Measurements from ENCODE around the gene TIRAP.
"Not testable (repeated sequence)": the region's sequence is repeated elsewhere in the genome, so short reads cannot be mapped to it uniquely, and the experiment has no call there.

Gene TIRAP

GRCh38 chr11:126290887-126291286, 8.0 kb downstream of the TIRAP start:
- DNase-seq: no peak

DNA sequence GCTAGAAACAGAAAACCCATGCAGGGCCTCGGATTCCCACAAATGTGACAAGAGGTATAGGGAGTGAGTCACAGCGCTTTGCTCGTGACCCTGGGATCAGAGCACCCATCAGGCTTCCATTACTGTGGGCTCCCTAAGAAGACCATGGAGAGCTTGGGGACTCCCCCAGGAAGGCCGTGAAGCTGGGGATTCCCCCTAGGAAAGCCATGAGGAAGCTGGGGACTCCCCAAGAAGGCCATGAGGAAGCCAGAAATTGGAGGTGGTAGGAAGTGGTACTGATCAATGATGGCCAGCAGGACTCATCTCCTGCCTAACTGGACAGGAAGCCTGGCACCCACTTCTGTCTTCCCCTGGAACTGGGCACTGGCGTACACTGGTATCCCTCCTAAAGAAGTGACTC, 10.8 kb downstream of the TIRAP start:
- no peak for DNase-seq

- DNase-seq: no peak
These were observed 14.1 kb downstream of the TIRAP start for GRCh38 chr11:126297004-126297403.

- DNase-seq: peak; percentile 82
These were observed 20.9 kb downstream of the TIRAP start, which contains the start of gene DCPS for GRCh38 chr11:126303623-126304456. Gene DCPS, plus strand, starts transcription at chr11:126304060. Its CDS starts 21 bp downstream, at chr11:126304081.

GRCh38 chr11:126304457-126305075, 21.7 kb downstream of the TIRAP start:
- no peak for DNase-seq

GRCh38 chr11:126305699-126306098, 22.8 kb downstream of the TIRAP start:
- no peak for DNase-seq

GRCh38 chr11:126307706-126308105, 24.8 kb downstream of the TIRAP start:
- DNase-seq: no peak

DNA sequence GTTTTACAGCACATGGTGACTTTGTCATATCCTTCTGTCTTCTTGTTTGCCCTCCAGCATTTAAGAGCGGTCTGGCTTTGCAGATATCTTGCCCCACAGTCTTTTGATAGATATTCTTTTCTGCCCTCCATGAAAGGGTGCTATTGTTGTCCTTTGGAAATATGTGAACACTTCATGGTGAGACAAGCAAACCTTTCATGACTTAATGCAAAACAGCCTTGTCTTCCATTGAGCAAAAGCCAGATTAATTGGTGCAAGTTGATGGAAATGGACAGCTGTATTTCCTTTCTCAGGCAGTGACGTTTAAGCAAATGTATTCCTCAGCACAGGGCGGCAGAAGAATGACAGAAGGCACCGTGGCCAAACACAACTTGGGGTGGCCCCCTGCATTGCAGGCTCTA, 25.4 kb downstream of the TIRAP start:
- DNase-seq: no peak

DNA sequence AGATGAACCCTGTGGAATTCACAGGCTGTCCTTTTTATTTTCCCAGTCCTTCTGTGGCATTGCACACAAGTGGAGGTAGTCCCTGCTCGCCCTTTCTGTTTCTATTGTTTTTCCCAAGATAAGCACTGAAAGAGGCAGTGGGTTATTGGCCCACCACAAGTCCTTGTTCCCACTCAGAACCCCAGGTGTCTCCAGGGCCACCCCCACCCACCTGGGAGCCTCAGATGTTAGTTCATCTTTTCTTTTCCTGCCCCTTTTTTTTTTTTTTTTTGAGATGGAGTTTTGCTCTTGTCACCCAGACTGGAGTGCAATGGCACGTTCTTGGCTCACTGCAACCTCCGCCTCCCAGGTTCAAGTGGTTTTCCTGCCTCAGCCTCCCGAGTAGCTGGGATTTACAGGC, 25.9 kb downstream of the TIRAP start:
- DNase-seq: not testable (repeated sequence)

DNA sequence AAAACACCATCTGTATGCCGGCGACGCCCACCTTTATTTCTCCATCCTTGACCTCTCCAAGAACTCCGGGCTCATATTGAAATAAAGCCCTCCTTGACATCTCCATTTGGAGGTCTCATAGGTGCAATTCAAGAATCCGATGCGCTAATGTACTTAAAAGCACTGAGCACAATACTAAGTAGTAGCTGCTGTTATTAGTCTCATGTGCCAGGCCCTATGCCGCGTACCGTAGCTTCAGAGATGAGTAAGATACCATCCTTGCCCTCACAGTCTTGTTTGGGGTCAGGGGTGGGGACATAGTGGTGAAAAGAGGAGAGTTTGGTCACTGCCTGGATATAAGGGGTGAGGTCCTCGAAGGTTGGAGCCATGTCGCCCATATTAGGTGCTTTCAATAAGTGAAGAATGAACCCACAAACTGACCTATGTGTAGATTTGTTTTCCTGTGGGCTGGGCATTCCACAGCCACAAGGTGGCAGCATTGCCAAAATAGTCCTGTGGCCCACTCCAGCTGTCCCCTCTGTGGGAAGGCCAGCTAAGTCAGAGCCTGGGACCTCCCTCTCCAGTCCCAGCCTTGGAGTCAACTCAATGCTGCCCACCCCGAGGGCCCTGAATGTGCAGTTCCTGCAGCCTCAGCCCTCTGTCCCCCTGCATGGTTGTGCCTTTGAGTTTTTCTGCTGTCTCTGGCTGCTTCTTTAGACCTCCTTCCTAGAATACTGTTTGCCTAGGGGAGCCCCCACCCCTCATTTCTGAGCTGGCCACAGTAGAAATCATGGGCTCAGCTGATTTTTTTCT, 27.5 kb downstream of the TIRAP start:
- peak; percentile 32 for DNase-seq

DNA sequence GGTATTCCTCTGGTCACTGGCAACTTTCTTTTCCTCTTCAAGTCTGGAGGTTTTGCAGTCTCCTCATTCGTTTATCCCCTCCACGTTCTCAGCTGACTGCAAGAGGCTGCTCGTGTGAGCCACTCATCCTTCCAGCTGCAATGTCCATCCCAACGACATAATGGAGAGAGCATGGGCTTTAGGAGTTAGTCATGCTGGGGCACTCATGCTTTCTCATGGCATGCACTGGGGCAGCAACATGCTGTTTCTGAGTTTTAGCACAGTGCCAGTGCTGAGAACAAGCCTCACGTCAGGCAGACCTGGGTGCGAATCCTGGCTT, 28.1 kb downstream of the TIRAP start:
- no peak for DNase-seq

- DNase-seq: no peak
These were observed 28.8 kb downstream of the TIRAP start for GRCh38 chr11:126311401-126312291.

DNA sequence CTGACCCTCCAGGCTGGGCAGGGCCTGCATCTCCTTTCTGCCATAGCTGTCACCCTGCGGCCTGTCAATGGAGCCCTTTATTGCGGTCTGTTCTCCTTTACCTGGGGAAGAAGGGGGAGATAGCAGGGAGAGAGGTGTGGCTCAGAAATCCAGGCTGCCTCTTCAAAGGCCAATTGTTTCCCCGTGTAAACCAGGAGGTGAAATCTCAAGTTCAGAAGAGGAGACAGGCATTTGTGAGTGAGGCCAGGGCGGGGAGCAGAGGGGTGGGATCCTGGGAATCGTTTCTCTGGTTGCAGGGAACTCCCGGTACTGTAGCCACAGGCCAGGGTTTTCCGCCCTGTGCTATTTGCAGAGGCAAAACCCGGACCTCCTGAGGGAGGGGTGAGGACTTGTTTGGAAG, 30.1 kb downstream of the TIRAP start:
- DNase-seq: no peak

DNA sequence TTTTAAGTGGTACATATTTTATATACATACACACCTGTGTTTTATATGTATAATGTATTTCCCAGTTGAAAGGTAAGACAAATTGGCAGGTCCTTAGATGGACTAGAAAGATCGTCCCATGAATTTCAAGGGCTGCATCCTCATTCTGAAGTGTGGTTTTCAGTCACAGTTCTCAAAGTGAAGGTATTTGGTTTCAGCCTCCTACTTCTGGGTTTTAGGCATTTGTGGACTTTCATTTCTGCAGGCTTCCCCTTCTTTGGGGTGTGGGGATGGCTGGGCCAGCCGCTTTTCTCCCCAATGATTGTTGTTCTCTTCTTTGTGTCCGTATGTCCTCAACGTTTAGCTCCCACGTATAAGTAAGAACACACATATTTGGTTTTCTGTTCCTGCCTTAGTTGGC, 30.9 kb downstream of the TIRAP start:
- no peak for DNase-seq

GRCh38 chr11:126317432-126317755, 34.5 kb downstream of the TIRAP start:
- DNase-seq: no peak

DNA sequence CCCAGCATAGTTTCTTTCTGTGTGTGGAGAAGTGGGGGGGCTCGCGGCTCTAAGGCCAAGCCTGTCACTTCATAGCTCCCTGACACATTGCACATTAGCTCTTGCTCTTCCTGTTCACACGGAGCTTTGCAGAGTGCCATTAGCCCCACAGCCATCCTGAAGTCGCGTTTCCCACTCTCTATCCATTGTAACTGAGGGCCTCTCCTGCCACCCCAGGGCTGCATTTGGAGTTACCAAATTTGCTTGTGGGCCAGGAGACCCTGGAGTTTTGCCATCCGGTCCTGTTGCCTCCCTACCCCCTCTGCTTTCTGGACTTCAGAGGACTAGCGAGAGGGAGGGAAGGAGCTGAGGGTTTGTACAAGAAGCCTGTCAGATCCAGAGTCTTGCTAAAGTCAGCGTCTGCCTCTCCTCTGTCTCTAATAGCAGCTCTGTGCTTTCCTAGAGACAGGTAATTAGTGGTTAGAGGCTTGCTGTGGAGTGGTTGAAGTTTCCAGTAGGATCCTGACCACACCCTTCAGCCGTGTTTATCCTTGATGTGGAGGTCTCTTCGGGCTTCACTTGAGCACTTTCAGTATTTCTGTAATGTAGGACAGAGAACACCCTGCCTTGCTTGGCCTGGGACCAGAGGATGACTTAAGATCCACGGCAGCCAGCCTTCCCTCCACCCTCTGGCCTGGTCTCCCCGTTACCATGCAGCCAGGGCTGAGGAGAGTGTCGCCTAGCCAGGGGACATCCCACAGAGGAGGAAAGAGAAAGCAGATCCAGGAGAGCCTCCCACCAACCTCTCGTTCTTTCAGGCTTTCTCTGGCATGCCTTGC, 35.1 kb downstream of the TIRAP start:
- no peak for DNase-seq

- peak; percentile 42 for DNase-seq
These were observed 35.9 kb downstream of the TIRAP start for GRCh38 chr11:126318574-126319373.

GRCh38 chr11:126319374-126319740, 36.5 kb downstream of the TIRAP start:
- no peak for DNase-seq

DNA sequence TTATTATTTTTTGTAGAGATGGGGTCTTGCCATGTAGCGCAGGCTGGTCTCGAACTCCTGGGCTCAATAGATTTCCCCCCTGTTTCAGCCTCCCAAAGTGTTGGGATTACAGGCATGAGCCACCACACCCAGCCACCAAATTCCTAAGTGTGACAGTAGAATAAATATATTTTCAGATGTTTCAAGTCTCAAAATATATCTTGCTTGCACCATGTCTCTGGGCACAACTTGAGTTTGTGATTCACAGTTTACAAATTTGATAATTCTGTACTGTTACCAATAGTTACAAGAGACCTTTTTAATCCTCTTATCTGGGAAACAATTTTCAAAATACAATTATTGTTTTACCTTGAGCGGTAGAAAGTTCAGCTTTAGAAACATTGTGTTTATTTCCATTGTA, 40.1 kb downstream of the TIRAP start:
- no peak for DNase-seq

- peak; percentile 21 for DNase-seq
These were observed 44.5 kb downstream of the TIRAP start for GRCh38 chr11:126327281-126328000.

- no peak for DNase-seq
These were observed 45.1 kb downstream of the TIRAP start for GRCh38 chr11:126328001-126328390.

All from kidney glomerular epithelial cell (primary cell).